GM19468 (cell line): Measurements from ENCODE around the gene ADAMTSL2.

ENCODE experiments used
- ATAC-seq: cut with Tn5 transposase; IDR thresholded peaks from one replicate; pipeline ENCODE4 v1.9.1; 2021; ENCODE audit warnings: mild to moderate bottlenecking, moderate library complexity, moderate number of reproducible peaks; ENCODE audit not compliant: unreplicated experiment; ENCODE audit errors: extremely low read depth

Gene ADAMTSL2

GRCh38 chr9:133529874-133530273 lies 4.6 kb upstream of the ADAMTSL2 start:
- no peak for ATAC-seq

- no peak for ATAC-seq
These were observed 3.2 kb upstream of the ADAMTSL2 start for GRCh38 chr9:133531293-133531692.

DNA sequence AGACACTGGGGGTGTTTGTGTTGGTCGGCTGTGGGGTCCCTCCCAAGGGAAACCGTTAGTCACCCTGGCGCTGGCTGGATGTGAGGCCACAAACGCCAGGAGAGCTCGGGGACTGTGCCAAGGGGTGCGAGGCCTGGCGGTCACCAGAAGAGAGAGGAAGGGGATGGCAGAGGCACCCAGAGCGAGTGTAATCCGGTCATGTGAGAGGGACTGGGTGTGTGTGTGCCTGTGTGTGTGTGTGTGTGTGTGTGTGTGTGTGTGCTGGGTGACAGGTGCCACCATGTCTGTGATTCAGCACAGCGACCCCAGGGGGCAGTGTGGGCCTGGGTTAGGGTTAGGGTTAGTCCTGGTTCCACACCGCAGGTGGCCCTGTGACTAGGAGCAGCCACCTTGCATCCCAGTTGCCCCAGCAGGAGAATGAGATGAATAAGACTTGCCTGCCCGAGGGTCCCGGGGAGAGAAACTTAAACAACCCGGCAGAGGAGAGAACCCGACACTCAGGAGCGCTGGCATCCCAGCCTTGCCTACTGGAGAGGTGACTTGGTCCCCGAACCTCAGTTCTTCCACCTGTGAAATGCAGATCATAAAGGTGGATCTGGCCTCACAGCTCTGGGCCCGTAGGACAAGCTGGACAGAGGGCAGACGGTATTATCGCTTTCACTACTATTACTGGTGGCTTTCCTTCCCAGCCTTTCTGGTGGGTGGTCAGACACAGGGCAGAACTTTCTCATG lies 1.4 kb upstream of the ADAMTSL2 start:
- ATAC-seq = no peak

GRCh38 chr9:133533857-133534256 lies 647 bp upstream of the ADAMTSL2 start:
- ATAC-seq = no peak

DNA sequence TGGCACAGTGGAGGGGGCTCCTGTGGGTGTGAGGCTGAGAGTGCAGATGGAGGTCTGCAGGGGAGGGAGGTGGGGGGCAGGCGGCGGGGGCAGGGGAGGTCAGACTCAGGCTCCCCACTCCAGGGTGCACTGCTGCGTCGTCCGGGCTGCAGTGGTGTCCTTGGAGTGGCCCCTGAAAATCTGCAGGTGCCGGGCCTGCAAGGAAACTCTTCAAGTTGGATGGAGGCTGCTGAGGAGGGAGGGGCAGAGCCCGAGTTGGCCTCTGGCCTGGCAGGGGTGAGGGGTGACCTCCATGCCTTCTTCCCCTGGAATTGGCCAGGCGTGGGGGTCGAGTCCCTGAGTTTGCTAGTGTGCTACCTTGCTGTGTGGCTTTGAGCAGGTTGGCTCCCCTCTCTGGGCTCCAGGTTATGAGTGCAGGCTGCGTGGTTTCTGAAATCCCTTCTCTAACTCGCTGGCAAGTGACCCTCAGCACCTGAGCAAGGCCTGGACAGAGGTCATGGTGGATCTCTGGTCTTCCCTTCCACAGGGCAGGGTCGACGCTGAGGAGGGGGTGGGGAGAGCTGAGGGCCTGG lies 888 bp downstream of the ADAMTSL2 start:
- ATAC-seq = no peak

- no peak for ATAC-seq
These were observed 1.6 kb downstream of the ADAMTSL2 start for GRCh38 chr9:133536080-133536479.

- ATAC-seq = no peak
These were observed 2.0 kb downstream of the ADAMTSL2 start for GRCh38 chr9:133536536-133536935.

DNA sequence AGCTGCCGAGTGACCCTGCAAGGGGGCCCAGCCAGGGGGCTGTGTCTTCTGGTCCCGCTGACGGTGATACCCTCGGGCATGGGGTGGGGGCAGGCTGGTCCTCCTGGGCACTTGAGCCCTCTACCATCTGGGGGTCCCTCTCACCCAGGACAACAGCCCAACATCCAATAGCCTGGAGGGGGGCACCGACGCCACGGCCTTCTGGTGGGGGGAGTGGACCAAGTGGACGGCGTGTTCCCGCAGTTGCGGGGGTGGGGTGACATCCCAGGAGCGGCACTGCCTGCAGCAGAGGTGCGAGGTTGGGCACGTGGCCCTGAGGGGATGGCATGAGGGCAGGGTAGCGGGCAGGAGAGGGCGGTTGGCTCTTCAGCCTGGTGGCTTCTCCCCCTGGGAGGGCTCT lies 2.8 kb downstream of the ADAMTSL2 start:
- no peak for ATAC-seq

GRCh38 chr9:133538176-133538575 lies 3.7 kb downstream of the ADAMTSL2 start:
- no peak for ATAC-seq

- no peak for ATAC-seq
These were observed 4.6 kb downstream of the ADAMTSL2 start for GRCh38 chr9:133538851-133539833.

DNA sequence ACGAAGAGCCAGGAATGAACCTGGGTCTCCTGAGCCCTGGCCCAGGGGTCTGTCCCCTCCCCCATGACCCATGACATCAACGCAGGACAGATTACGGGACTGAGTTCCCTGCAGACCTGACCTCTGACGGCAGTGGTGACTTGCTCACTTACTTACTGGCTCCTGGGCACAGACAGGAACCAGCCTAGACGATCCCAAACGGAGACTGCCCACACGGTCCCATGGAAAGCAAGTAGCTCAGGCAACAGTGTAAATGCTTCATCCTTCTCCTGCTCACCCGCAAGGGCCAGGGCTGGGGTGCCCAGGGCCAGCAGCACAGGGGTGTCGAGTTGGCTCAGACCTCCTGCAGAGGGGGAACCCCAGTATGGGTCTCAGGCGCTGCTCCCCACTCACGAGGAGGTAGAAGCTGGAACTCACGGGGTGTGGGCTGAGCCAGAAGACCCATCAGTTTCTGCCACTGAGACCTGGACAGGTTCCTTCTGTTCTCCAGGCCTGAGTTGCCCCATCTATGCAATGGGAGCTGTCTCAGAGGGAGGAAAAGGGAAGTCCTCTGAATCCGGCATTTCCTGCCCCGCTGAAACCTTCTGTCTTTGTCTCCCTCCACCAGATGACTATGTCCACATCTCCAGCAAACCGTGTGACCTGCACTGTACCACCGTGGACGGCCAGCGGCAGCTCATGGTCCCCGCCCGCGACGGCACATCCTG lies 5.6 kb downstream of the ADAMTSL2 start:
- no peak for ATAC-seq

GRCh38 chr9:133540698-133541025 lies 6.2 kb downstream of the ADAMTSL2 start:
- no peak for ATAC-seq

GRCh38 chr9:133542002-133542401 lies 7.5 kb downstream of the ADAMTSL2 start:
- no peak for ATAC-seq

GRCh38 chr9:133543772-133544467 lies 9.4 kb downstream of the ADAMTSL2 start:
- no peak for ATAC-seq

GRCh38 chr9:133545494-133546286 lies 11.2 kb downstream of the ADAMTSL2 start:
- ATAC-seq = no peak

DNA sequence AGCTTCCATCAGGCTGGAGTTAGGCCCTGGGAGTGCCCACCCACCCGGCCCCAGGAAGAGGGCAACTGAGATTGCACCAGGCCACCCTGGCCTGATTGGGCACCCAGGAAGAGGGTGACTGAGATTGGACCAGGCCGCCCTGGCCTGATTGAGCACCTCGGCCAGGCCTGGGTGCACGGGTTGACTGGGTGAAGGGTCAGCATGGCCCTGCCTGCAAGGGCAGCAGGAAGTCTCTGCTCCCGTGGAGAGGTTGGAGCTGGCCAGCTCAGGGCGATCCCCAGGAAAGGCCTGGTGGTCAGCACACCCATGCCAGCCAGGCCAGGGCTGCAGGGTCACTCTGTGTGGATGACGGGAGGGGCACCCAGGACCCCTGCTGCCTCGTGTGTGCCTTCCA lies 11.8 kb downstream of the ADAMTSL2 start:
- ATAC-seq = no peak

GRCh38 chr9:133547116-133547515 lies 12.6 kb downstream of the ADAMTSL2 start:
- ATAC-seq = no peak

- no peak for ATAC-seq
These were observed 16.9 kb downstream of the ADAMTSL2 start for GRCh38 chr9:133551446-133551845.

DNA sequence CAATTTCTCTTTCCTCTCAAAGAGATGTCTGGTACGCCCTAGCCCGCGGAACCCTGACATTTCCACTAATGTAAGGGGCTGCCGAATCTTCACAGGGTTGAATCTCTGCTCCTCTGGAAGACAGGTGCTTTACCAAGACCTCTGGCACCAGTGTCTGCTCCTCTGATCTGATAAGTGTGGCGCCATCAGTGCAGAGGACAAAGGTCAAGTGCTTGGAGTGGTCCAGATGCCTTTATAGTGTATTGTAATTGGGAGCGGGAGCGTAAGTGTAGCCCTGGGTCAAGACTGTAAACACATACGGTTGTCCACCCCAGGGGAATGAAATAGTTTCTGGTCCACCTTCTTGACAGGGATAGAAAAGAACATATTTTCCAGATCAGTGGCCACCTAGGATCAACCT lies 17.7 kb downstream of the ADAMTSL2 start:
- ATAC-seq = no peak
